Right ventricle myocardium superior (tissue), 1 donor: ENCODE results near the gene MYNN. TPM values are rescaled to one million over a fixed set of nuclear protein-coding genes. Genes with fewer than 3 reads are reported as not detected.
A peak's percentile ranks its signal among the peaks of the same experiment; 100 is the strongest.

Experiments used
- ATAC-seq: fragments of 200-7000 bp; cut with Tn5 transposase; one replicate; pipeline ENCODE4 v1.9.1; 2020; ENCODE audit warnings: mild to moderate bottlenecking; ENCODE audit not compliant: poor library complexity
- DNase-seq: peaks from one replicate; pipeline ENCODE4 v3.0.0-alpha.2; 2020
- intact Hi-C: fragments of 100-400 bp; cut with DNase I; formaldehyde crosslinking; loops from one replicate; pipeline ENCODE4 v1.11.2; 2022
- total RNA-seq: library from RNA; stranded (reverse); fragmentation: NEBNext Ultra II Directional; extraction: Animal tissue kit (Norgen Biotek cat#: 25700); gene quantifications from one replicate; pipeline ENCODE4 v1.2.1, GENCODE V29; 2021
- donor health status: DM: no; HTN: yes; CAD: no; lungs with severe emphysema.

Gene MYNN
- total RNA-seq, 1 donor from 2014 or later, result 11.4 TPM

DNA sequence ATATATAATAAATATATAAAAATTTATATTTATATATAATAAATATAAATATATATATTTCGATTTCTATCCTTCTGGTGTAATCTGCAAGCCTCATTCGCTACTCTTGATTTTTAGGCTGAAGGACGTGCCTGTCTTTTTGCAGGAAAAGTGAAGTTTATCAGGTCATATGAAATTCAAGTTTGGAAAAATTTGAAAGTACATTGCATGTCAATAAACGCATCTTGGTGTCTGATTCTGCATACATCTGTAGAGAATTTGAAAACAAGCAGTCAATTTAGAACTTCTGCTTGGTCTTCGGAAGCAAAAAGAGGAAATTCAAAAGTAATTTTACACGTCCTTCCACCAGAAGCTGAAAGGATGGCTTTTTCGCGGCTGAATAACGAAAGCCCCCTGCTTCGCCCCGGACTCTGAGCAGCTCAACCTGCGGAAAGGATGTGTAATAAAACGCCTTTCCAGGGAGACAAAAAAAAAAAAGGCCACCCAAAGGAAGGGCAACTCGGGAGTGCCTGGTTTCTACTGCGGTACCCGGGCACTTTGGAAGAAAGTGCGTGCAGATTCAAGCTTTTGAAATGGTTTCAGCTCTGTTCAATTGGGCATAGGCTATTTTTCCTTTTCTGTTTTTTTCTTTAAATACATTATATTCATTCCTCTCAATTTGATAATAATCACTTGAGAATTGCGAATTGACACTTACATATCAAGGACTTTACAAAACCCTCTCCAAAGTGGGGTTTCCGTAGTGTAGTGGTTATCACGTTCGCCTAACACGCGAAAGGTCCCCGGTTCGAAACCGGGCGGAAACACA lies 1.5 kb upstream of the MYNN start:
- peak; percentile 62 for DNase-seq
- ATAC-seq, result peak; percentile 59
- intact Hi-C loops, result loop anchor here (10.0 kb wide), 1 partner anchor 193 kb away; the partner anchor contains the start of gene SEC62

DNA sequence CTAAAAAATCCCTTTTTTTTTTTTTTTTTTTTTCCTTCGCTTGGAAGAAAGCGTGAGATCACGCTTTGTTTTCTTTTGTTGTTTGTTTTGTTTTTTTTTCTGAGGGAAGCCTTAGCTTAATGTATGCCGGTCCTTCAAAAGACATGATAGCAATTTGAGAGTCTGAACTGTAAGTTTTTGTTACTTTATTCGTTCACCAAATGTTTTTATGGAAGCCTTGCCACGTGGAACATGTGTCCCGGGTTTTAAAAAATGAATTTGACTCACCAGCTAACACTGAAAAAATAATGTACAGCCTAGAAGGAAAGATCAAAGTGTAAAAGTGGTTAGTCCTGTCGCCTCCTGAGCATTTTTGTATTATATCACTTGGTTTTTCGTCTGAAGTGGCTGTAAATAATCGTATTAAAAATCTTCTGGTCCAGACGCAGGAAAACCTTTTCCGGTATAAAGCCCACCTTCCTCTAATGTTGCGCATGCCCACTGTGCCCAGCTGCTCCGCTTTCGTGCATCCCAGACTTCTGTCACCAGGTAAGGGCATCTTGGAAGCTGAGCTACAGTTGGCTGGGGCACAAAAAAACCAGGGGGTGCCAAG lies 795 bp upstream of the MYNN start:
- peak; percentile 81 for ATAC-seq
- DNase-seq, result peak; percentile 78
- intact Hi-C loops, result loop anchor here (10.0 kb wide), 1 partner anchor 192 kb away; the partner anchor contains the start of gene SEC62

DNA sequence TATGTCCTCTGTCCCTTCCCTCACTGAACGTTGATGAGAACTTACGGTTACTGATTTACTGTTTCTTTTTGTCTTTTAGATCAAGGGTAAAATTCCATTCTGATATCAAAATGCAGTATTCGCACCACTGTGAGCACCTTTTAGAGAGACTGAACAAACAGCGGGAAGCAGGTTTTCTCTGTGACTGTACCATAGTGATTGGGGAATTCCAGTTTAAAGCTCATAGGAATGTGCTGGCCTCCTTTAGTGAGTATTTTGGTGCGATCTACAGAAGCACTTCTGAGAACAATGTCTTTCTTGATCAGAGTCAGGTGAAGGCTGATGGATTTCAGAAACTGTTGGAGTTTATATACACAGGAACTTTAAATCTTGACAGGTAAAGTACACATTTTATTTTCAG lies 990 bp downstream of the MYNN start:
- no peak for DNase-seq
- ATAC-seq, result no peak
- intact Hi-C loops, result loop anchor here (10.0 kb wide), 1 partner anchor 191 kb away; the partner anchor contains the start of gene SEC62

DNA sequence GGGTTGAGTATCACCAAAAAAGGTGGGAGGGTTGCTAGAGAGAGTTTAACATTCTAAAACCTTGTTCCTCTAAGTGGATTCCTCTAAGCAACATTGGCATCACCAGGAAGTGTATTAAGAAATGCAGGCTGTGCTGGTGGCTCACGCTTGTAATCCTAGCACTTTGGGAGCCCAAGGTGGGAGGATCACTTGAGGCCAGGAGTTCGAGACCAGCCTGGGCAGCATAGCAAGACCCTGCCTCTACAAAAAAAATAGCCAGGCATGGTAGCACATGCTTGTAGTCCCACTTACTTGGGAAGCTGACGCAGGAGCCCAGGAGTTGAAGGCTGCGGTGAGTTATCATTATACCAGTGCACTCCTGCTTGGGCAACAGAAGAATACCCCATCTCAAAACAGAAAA lies 4.6 kb downstream of the MYNN start:
- intact Hi-C loops, result loop anchor here (10.0 kb wide), 1 partner anchor 187 kb away; the partner anchor contains the start of gene SEC62
- DNase-seq, result no peak

DNA sequence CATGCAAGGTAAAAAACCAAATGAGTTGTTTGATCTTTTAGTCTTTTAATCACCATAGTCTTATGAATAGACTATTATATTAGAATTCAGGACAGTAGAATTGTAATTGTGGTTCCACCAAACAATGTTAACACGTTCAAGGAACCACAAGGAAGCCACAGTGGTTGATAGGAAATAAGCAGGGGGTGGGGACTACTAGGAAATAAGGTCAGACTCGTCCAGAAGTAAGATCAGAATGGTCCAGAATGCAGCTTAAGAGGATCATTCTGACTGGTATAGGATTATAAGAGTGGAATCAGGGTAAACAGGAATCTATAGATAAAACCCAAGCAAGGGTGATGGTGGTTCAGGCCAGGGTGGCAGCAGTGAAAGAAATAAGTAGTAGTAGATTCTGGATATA lies 7.5 kb downstream of the MYNN start:
- intact Hi-C loops, result no loop called here
- ATAC-seq, result no peak
- no peak for DNase-seq

More for the DNA sequence above, 4.6 kb downstream of the MYNN start:
- no peak for ATAC-seq

DNA sequence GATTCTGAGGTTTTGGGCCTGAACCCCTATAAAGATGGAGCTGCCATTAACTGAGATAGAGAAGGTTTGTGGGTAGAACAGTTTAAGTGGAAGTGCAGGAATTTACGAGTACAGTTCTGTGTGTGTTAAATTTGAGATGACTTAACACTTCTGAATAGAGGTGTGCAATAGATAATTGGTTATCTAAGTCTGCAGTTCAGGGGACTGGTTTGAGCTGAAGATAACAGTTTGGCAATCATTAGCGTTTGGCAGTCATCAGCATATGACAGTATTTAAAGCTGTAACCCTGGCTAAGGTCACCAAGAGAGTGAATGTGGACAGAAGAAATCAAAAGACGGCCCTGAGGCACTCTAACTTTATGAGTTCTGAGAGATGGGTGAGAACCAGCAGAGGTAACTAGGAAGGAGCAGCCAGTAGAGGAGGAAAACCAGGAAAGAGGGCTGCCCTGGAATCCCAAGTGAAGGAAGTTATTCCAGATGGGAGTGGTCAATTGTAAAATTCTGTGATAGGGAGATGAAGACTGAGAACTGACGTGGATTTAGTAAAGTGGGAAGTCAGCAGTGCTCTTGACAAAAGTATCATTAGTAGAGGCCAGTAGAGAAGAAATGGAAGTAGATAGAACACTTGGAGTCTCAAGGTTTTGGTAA lies 8.1 kb downstream of the MYNN start:
- peak; percentile 51 for ATAC-seq
- intact Hi-C loops, result no loop called here

DNA sequence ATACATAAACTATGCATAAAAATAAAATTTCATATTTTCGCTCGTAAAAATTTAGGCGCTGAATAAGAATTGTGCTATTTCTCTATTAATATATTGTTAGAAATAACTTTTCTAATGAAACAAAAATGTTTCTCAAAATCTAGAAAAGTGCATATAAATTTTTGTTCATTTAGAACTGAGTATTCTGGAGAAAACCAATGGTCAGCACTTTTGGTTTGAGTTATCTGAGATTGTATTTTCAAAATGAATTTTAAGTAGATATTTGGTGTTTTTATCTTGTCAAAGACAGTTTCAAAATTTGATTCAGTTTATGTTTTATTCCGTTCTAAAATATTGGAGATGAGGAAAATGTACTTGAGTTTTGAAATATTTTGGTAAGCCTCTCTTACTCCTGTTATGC lies 13.9 kb downstream of the MYNN start:
- ATAC-seq (no peak), DNase-seq (no peak)
- intact Hi-C loops, result no loop called here

More for the DNA sequence above, 8.1 kb downstream of the MYNN start:
- DNase-seq, result no peak

DNA sequence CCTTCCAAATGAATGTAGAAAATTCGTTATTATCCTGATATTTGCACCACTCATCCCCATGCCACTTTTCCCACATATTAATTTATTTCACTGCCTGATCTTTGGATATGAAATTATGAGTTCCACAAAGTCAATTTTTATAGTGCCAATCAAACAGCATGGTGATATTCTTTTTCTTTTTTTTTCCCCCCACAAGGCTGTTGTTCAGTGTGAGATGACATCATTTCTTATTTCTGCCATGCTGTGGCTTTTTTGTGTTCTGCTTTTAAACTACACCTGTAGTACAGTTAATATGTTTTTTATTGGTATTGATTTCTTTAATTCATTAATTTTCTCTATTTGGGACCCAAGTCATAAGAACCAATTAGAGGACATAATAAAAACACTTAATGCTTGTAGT lies 14.6 kb downstream of the MYNN start:
- no peak for DNase-seq

DNA sequence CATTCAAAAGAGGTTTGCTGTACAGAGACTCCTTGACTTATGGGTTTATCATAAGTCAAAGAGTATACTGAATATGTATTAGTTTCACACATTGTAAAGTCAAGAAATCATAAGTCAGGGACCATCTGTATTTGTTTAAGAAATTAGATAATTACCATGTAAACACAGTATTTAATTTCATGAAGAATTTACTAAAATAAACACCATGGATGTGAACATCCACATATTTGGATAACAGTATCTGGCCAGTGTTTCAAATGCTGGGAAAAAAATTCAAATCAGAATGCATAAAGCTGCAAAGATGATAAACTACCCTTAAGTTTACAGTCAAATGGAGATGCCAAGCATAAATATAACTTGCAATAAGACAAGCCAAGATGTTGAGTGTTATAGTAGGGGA lies 17.0 kb downstream of the MYNN start:
- intact Hi-C loops, result loop anchor here (10.0 kb wide), 1 partner anchor 195 kb away; no protein-coding TSS in a partner anchor
- ATAC-seq (no peak), DNase-seq (no peak)

More for the DNA sequence above, 14.6 kb downstream of the MYNN start:
- intact Hi-C loops, result no loop called here
- no peak for ATAC-seq

DNA sequence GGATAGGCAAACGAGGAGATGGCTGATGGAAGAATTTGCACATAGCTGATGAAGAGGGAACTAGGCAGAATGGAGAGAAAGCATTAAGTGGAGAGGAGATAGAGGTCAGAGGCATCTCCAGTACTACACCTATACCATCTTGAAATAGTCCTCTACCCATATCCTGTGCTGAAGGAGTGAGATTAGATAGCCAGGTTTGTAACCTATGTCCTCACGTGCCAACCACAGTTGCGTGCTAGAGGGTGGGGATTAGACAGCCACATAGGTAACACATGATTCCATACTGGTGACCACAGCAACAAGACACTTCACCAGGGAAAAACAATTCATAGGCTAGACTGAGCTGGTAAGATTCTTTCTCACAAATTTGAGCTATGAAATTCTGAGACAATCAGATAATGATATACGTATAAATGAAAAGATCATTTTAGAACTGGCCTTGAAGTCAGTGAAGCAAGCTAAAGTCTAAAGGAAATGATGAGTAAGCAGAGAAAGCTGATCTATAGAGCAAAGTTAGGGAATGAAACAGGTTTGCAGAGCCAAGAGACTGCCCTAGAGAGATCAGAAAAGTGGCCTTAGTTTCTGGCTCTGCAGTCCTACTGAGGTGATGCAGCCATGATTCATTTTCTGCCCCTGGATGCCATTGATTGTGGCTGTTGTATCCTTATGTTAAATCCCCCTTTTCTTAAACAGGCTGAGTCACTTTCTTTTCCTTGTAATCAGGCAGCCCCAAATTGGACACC lies 17.7 kb downstream of the MYNN start:
- intact Hi-C loops, result loop anchor here (10.0 kb wide), 1 partner anchor 194 kb away; no protein-coding TSS in a partner anchor
- DNase-seq (no peak), ATAC-seq (no peak)

DNA sequence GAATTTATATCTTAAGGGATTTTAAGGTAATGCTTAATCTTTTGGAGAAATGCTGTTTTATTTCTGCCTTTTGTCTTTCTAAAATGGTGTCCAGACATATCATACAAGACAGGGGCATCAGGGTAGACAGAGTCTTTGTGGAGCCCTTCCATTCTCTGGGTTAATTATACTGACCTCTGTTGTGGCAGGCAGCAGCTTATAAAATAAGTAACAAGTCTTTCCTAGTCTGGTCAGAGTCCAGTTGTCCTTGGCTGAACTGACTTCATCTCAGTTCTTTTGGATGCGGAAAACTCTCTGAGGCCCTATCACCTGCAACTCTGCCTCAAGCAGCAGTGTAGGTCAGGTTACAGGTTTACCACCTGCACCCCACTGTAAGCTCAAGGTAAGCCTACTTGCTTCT lies 19.2 kb downstream of the MYNN start:
- peak; percentile 20 for ATAC-seq
- DNase-seq, result no peak
- intact Hi-C loops, result loop anchor here (10.0 kb wide), 1 partner anchor 192 kb away; no protein-coding TSS in a partner anchor

DNA sequence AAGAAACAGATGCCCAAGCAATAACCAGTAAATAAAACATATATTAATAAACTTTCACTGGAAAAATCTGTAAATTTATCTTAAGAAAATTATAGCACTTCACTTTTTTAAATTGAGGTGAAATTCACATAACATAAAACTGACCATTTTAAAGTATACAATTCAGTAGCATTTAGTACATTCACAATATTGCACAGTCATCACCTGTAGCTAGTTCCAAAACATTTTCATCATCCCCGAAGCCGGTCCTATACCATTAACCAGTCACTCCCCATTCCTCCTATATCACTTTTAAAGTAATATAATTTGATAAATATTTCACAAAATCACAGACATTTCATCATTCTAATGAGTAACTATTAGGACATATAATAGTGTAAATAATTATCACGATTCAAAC lies 31.5 kb downstream of the MYNN start:
- ATAC-seq (no peak), DNase-seq (no peak)
- intact Hi-C loops, result no loop called here

DNA sequence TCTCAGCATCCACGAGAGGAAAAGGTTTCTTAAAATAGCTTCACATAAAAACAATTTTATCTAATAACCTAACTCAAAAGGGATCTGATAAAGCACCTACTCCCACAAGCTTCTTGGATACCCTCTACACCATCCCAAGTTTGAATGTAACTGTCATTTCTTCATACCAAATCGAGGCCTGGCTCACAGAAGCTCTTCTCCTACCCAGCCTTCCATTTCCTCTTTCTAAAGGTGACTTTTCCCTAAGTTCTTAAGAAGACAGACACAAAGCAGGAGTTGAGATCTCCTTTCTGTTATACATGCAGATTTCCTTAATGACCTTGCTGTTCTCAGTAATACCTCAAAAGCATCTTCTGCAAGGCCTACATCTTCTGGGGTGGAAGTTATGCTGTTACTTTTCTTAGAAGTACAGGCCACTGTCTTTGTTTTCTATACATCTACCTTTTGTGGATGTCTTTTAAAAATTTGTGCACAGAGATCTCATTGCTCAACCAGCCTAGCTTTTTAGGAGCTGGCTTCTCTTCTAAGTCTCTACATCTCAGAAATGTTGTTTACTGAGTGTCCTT lies 36.1 kb downstream of the MYNN start:
- intact Hi-C loops, result no loop called here
- ATAC-seq, result no peak

DNA sequence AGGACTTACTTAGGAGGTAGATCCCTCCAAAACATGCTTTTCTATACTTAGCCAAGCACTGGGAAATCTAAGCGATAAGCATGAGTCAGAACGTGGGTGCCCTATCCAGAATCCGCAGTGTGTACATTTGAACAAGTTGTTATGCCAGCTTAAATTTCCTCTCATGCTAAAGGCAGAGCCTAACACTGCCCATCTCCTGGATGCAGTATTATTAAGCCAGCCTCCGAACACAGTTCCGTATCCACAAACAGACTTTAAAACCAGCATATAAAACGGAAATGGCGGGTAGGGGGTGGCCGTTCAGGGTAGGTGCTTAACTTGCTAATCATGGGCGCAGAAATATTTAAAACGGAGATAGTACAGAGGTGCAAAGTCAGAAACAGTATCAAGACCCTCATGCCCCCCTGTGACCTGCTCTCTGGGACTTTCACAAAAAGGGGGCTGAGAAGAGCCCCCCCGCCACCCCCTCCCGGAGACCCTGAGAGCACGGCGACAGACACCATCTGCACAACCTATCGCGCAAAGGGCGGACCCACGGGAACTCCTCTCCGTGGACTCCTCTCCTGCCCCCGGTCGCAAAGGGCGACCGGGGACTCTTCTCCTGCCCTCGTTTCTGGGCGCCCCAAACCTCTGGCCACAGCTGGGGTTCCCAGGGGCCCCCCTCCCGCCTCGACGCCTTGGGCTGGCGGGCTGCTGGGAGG lies 38.6 kb downstream of the MYNN start:
- ATAC-seq, result peak; percentile 72
- intact Hi-C loops, result no loop called here
- DNase-seq, result no peak

More for the DNA sequence above, 36.1 kb downstream of the MYNN start:
- no peak for DNase-seq

DNA sequence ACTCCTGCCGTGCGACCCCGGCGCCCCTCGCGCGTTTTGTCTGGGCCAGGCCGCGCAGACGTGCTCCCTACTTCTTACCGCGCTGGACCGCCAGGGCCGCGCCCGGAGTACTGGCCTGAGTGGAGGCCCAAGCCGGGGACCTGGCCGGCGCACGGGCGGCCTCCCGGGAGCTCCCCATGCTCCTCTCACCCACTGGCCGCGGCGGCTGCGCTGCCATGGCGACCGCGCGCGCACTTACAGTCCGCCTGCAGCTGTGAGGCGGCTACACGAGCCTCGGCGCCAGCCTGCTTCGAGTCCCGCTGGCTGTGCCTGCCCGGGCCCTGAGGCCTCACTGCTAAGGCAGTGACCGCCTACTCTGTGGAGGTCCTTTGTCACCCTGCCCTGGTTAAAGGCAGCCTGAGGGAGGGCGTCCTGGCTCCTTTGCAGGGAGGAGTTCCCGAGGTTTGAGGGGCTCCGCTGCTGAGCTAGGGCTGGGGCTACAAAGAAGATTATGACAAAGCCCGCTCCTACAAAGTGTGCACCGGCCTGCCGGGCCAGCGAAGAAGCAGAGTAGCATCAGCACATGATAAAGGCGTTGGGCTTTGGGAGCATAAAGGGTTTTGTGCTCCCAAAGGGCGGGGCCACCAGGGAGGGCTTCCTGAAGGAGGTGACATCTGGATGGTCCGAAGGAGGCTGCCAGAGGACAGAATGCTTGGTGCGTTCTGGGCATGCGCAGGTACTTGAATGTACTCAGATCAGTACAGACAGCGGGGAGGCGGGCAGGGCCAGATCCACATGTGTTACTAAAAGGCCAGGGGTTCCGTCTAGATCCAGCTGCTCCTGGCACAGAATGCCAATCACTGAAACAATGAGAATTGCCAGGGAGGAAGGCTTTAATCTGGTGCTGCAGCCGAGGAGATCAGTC lies 39.4 kb downstream of the MYNN start, which contains the start of the genes LRRC34 and LRRIQ4:
Gene LRRC34, minus strand, starts transcription at position 573 of the 904 bp plus-strand sequence. Its CDS starts 356 bp downstream, at position 217.
Gene LRRIQ4, plus strand, starts transcription at position 539 of the 904 bp plus-strand sequence. CDS start 9,052 bp downstream, outside the sequence.
- ATAC-seq (peak; percentile 95), DNase-seq (peak; percentile 89)
- intact Hi-C loops, result no loop called here

DNA sequence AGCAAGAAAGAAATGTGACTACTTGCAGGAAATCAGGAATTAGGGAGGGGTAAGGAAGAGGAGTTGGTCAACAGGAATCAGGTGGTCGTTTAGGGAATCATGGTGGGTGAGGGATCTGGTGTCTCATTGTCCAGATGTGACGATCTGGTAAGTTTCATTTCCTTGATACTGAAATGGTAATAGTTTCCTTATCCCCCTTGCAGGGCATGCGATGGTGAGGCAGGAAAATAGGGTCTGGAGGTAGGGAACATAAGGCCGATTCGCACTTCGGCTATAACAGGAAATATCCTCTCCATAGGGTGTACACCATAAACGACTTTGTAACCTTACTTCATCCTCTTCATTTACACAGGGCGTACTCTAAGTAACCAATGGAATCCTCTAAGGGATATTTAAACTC lies 40.1 kb downstream of the MYNN start:
- intact Hi-C loops, result no loop called here

More for the DNA sequence above, 40.1 kb downstream of the MYNN start:
- DNase-seq (no peak), ATAC-seq (no peak)
